Hepatic stellate cell (primary cell): Measurements from ENCODE around the gene ARMC5.
"Not testable (repeated sequence)": the region's sequence is repeated elsewhere in the genome, so short reads cannot be mapped to it uniquely, and the experiment has no call there.

Experiments used
- DNase-seq: peaks from one replicate; pipeline ENCODE4 v3.0.0; 2011; ENCODE audit warnings: low spot score

Gene ARMC5

GRCh38 chr16:31458844-31459686 lies at the start of gene ARMC5:
ARMC5 (plus strand) TSS chr16:31459501; CDS start chr16:31459525, 24 bp downstream.
- DNase-seq: peak; percentile 93

GRCh38 chr16:31410082-31410481 lies 49.2 kb upstream of the ARMC5 start:
- DNase-seq: no peak

- no peak for DNase-seq
Measured at GRCh38 chr16:31411024-31411844, 48.1 kb upstream of the ARMC5 start.

GRCh38 chr16:31412750-31413149 lies 46.6 kb upstream of the ARMC5 start:
- no peak for DNase-seq

- DNase-seq: no peak
Measured at GRCh38 chr16:31413381-31413780, 45.9 kb upstream of the ARMC5 start.

- no peak for DNase-seq
Measured at GRCh38 chr16:31413943-31414342, 45.4 kb upstream of the ARMC5 start.

- DNase-seq: no peak
Measured at GRCh38 chr16:31414706-31415105, 44.6 kb upstream of the ARMC5 start.

GRCh38 chr16:31416371-31416770 lies 42.9 kb upstream of the ARMC5 start:
- DNase-seq: no peak

- DNase-seq: not testable (repeated sequence)
Measured at GRCh38 chr16:31417036-31417435, 42.3 kb upstream of the ARMC5 start.

GRCh38 chr16:31417916-31418315 lies 41.4 kb upstream of the ARMC5 start:
- no peak for DNase-seq

GRCh38 chr16:31420037-31420436 lies 39.3 kb upstream of the ARMC5 start:
- no peak for DNase-seq

- no peak for DNase-seq
Measured at GRCh38 chr16:31421587-31421986, 37.7 kb upstream of the ARMC5 start.

- no peak for DNase-seq
Measured at GRCh38 chr16:31423241-31423640, 36.1 kb upstream of the ARMC5 start.

- no peak for DNase-seq
Measured at GRCh38 chr16:31423801-31424200, 35.5 kb upstream of the ARMC5 start.

GRCh38 chr16:31427441-31428278 lies 31.6 kb upstream of the ARMC5 start:
- DNase-seq: peak; percentile 83

- DNase-seq: no peak
Measured at GRCh38 chr16:31428279-31428597, 31.1 kb upstream of the ARMC5 start, which contains the start of gene COX6A2. COX6A2 (minus strand) TSS chr16:31428360; CDS start chr16:31428325, 35 bp downstream.

GRCh38 chr16:31428638-31429247 lies 30.6 kb upstream of the ARMC5 start:
- no peak for DNase-seq

GRCh38 chr16:31429314-31429713 lies 30.0 kb upstream of the ARMC5 start:
- no peak for DNase-seq

- DNase-seq: no peak
Measured at GRCh38 chr16:31429796-31430195, 29.5 kb upstream of the ARMC5 start.

- no peak for DNase-seq
Measured at GRCh38 chr16:31430380-31431052, 28.8 kb upstream of the ARMC5 start.
